HEK293 (cell line): Measurements from ENCODE around the gene CHCHD1.

ENCODE experiments used
- CTCF ChIA-PET: fragments of 350-600 bp; formaldehyde crosslinking; extraction: SDS; loops from one replicate; lab custom pipeline; 2021; ENCODE audit warnings: antibody characterized with exemption; lab: Yijun Ruan, JAX
- POLR2A ChIA-PET: fragments of 300-600 bp; formaldehyde crosslinking; extraction: SDS; loops from one replicate; lab custom pipeline; 2020; ENCODE audit warnings: antibody characterized with exemption, inconsistent platforms; lab: Yijun Ruan, JAX
- H3K27ac ChIP-seq: fragments of 200-500 bp; sonication (Bioruptor generic); 2 replicates; pipeline ENCODE4 v1.5.1; 2014; ENCODE audit warnings: low read depth, low read length, control low read depth, inconsistent platforms; ENCODE audit errors: extremely low read depth
- H3K36me3 ChIP-seq, 2 experiments: fragments of 200-500 bp in 1 of 2; sonication (Bioruptor generic) in 1 of 2; 1 replicate in 1 of 2; 2 replicates in 1 of 2; pipeline ENCODE4 v1.5.1; 2014 to 2017; ENCODE audit warnings: inconsistent platforms in 2 of 2, low read length in 2 of 2; ENCODE audit not compliant: control insufficient read depth in 2 of 2, insufficient read depth in 1 of 2
- H3K4me1 ChIP-seq: fragments of 200-500 bp; sonication (Bioruptor generic); 2 replicates; pipeline ENCODE4 v1.5.1; 2014; ENCODE audit warnings: mild to moderate bottlenecking, low read length, inconsistent platforms; ENCODE audit not compliant: control insufficient read depth, insufficient read depth
- H3K4me3 ChIP-seq: 2 replicates; pipeline ENCODE4 v1.5.1; 2011; ENCODE audit warnings: low read depth, mild to moderate bottlenecking, control low read depth, low read length, moderate library complexity
- H3K9me3 ChIP-seq: fragments of 200-500 bp; sonication (Bioruptor generic); 2 replicates; pipeline ENCODE4 v1.5.1; 2014; ENCODE audit warnings: low read depth, low read length, inconsistent platforms; ENCODE audit not compliant: control insufficient read depth, insufficient read depth
- EGR2 ChIP-seq: fragments of 450-650 bp; formaldehyde crosslinking; IDR thresholded peaks from 2 replicates; pipeline ENCODE4 v1.5.1; 2016; ENCODE audit warnings: low read depth, missing biosample characterization, missing genetic modification characterization
- GLI4 ChIP-seq: fragments of 450-650 bp; formaldehyde crosslinking; IDR thresholded peaks from 2 replicates; pipeline ENCODE4 v1.5.1; 2016; ENCODE audit warnings: missing biosample characterization, missing genetic modification characterization
- GLIS1 ChIP-seq: fragments of 450-650 bp; formaldehyde crosslinking; IDR thresholded peaks from 2 replicates; pipeline ENCODE4 v1.5.1; 2016; ENCODE audit warnings: missing biosample characterization, missing genetic modification characterization
- KLF9 ChIP-seq: fragments of 450-650 bp; formaldehyde crosslinking; IDR thresholded peaks from 2 replicates; pipeline ENCODE4 v1.5.1; 2016; ENCODE audit warnings: missing biosample characterization, missing genetic modification characterization, low read depth
- YY1 ChIP-seq: fragments of 450-650 bp; formaldehyde crosslinking; IDR thresholded peaks from 2 replicates; pipeline ENCODE4 v1.5.1; 2018; ENCODE audit warnings: missing biosample characterization, missing genetic modification characterization
- ZBTB17 ChIP-seq: fragments of 450-650 bp; formaldehyde crosslinking; IDR thresholded peaks from 2 replicates; pipeline ENCODE4 v1.5.1; 2016; ENCODE audit warnings: missing biosample characterization, missing genetic modification characterization
- ZFP3 ChIP-seq: fragments of 450-650 bp; formaldehyde crosslinking; IDR thresholded peaks from 2 replicates; pipeline ENCODE4 v1.5.1; 2016; ENCODE audit warnings: low read depth, missing biosample characterization, missing genetic modification characterization
- ZFP69B ChIP-seq: fragments of 450-650 bp; formaldehyde crosslinking; IDR thresholded peaks from 2 replicates; pipeline ENCODE4 v1.5.1; 2016; ENCODE audit warnings: missing biosample characterization, missing genetic modification characterization
- ZIC2 ChIP-seq: fragments of 450-650 bp; formaldehyde crosslinking; IDR thresholded peaks from 2 replicates; pipeline ENCODE4 v1.5.1; 2016; ENCODE audit warnings: missing biosample characterization, missing genetic modification characterization
- ZNF112 ChIP-seq: fragments of 450-650 bp; formaldehyde crosslinking; IDR thresholded peaks from 2 replicates; pipeline ENCODE4 v1.5.0; 2017; ENCODE audit warnings: missing biosample characterization, missing genetic modification characterization
- ZNF132 ChIP-seq: fragments of 450-650 bp; formaldehyde crosslinking; IDR thresholded peaks from 2 replicates; pipeline ENCODE4 v1.5.1; 2017; ENCODE audit warnings: missing biosample characterization, missing genetic modification characterization, borderline replicate concordance
- ZNF214 ChIP-seq: fragments of 450-650 bp; formaldehyde crosslinking; IDR thresholded peaks from 2 replicates; pipeline ENCODE4 v1.5.1; 2017; ENCODE audit warnings: missing biosample characterization, mild to moderate bottlenecking, missing genetic modification characterization, borderline replicate concordance
- ZNF24 ChIP-seq: fragments of 450-650 bp; formaldehyde crosslinking; IDR thresholded peaks from 2 replicates; pipeline ENCODE4 v1.5.1; 2016; ENCODE audit warnings: missing biosample characterization, missing genetic modification characterization
- ZNF391 ChIP-seq: fragments of 450-650 bp; formaldehyde crosslinking; IDR thresholded peaks from 2 replicates; pipeline ENCODE4 v1.5.1; 2016; ENCODE audit warnings: low read depth, missing biosample characterization, missing genetic modification characterization, borderline replicate concordance
- ZNF510 ChIP-seq: fragments of 450-650 bp; formaldehyde crosslinking; IDR thresholded peaks from 2 replicates; pipeline ENCODE4 v1.5.1; 2018; ENCODE audit warnings: mild to moderate bottlenecking, missing genetic modification characterization, missing biosample characterization; ENCODE audit not compliant: insufficient replicate concordance
- ZNF623 ChIP-seq: fragments of 450-650 bp; formaldehyde crosslinking; IDR thresholded peaks from 2 replicates; pipeline ENCODE4 v1.5.1; 2016; ENCODE audit warnings: missing biosample characterization, missing genetic modification characterization
- ZNF660 ChIP-seq: fragments of 450-650 bp; IDR thresholded peaks from 2 replicates; pipeline ENCODE4 v1.5.1; 2018; ENCODE audit warnings: missing biosample characterization, mild to moderate bottlenecking, missing genetic modification characterization
- ZSCAN30 ChIP-seq: fragments of 450-650 bp; IDR thresholded peaks from 2 replicates; pipeline ENCODE4 v1.5.1; 2018; ENCODE audit warnings: missing biosample characterization, mild to moderate bottlenecking, missing genetic modification characterization, moderate library complexity
- TF ChIP-seq, protein P1 (sequence below): fragments of 450-650 bp; formaldehyde crosslinking; IDR thresholded peaks from 2 replicates; pipeline ENCODE4 v1.5.1; 2016; ENCODE audit warnings: missing biosample characterization, missing genetic modification characterization
- TF ChIP-seq, protein P2 (sequence below): fragments of 450-650 bp; formaldehyde crosslinking; IDR thresholded peaks from 2 replicates; pipeline ENCODE4 v1.5.1; 2016; ENCODE audit warnings: missing biosample characterization, missing genetic modification characterization, low read depth
- TF ChIP-seq, protein P3 (sequence below): fragments of 450-650 bp; formaldehyde crosslinking; IDR thresholded peaks from 2 replicates; pipeline ENCODE4 v1.5.1; 2016; ENCODE audit warnings: missing biosample characterization, missing genetic modification characterization
- TF ChIP-seq, protein P4 (sequence below): fragments of 450-650 bp; formaldehyde crosslinking; IDR thresholded peaks from 2 replicates; pipeline ENCODE4 v1.5.1; 2016; ENCODE audit warnings: missing biosample characterization, missing genetic modification characterization, borderline replicate concordance
- TF ChIP-seq, protein P5 (sequence below): sonication (generic); formaldehyde crosslinking; IDR thresholded peaks from 2 replicates; pipeline ENCODE4 v1.8.1; 2022; ENCODE audit warnings: mild to moderate bottlenecking, moderate library complexity, missing genetic modification reagents
- TF ChIP-seq, protein P6 (sequence below): fragments of 450-650 bp; IDR thresholded peaks from 2 replicates; pipeline ENCODE4 v1.5.1; 2018; ENCODE audit warnings: missing biosample characterization, mild to moderate bottlenecking, missing genetic modification characterization

Gene CHCHD1

DNA sequence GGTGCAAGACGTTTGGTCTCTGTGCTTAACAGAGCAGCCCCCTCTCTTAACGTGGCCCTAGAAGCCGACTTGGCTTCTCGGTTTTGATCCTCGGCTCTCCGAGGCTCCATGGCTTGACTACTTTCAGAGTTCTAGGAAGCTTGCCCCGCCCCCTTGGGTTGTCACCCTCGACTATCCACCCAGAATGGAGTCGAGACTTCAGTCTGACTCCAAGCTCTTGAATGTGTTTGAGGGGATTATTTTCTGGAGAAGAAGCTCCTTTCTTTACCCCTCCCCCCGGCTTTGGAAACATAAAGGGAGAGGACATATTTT is 37.2 kb upstream of the CHCHD1 start:
- TF ChIP-seq, protein P1, sequence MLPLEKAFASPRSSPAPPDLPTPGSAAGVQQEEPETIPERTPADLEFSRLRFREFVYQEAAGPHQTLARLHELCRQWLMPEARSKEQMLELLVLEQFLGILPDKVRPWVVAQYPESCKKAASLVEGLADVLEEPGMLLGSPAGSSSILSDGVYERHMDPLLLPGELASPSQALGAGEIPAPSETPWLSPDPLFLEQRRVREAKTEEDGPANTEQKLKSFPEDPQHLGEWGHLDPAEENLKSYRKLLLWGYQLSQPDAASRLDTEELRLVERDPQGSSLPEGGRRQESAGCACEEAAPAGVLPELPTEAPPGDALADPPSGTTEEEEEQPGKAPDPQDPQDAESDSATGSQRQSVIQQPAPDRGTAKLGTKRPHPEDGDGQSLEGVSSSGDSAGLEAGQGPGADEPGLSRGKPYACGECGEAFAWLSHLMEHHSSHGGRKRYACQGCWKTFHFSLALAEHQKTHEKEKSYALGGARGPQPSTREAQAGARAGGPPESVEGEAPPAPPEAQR (tag by site-specific recombination): no peak
- TF ChIP-seq ZNF391 (tag by site-specific recombination) (no peak), ZFP69B (tag by site-specific recombination) (0 out of 2 replicates have a peak, but pooled peaks have one; percentile 4), GLIS1 (tag by site-specific recombination) (no peak), ZBTB17 (tag by site-specific recombination) (peak; percentile 23), KLF9 (tag by site-specific recombination) (peak; percentile 73)
- H3K36me3 ChIP-seq: peaks cover 21 to 36% of the 10 kb centered on the region in 2 experiments
- CTCF ChIA-PET: interaction anchor here (0.7 kb wide), 1 partner anchor 103 kb away, joined by 3 read pairs; no protein-coding TSS in a partner anchor
- peak overlapping the region; percentile 97 for H3K4me3 ChIP-seq
- peak overlapping the region; percentile 63; the same call in 1 of the 2 replicates for H3K27ac ChIP-seq
- no peaks in the 10 kb centered on the region for H3K4me1 ChIP-seq
- no peaks in the 10 kb centered on the region for H3K9me3 ChIP-seq
- POLR2A ChIA-PET: interaction anchor here (0.9 to 5.4 kb wide), 6 partner anchors 11 to 239 kb away, joined by 3 to 48 read pairs (median 10); partner anchors contain the start of gene CHCHD1

DNA sequence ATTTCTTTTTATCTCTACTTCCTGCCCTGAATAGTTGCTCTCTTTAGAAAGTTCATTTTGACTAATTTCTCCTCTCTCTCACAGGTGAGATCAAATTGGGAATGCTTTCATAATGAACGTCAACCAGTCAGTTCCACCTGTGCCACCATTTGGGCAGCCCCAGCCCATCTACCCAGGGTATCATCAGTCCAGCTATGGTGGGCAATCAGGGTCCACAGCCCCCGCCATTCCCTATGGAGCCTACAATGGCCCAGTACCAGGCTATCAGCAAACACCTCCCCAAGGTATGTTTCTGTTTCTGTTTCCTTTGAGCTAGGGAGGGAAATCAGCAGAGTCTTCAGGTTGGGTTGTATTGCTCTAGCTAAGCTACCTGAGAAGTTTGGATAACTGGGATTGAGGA is 35.1 kb upstream of the CHCHD1 start:
- ChIA-PET POLR2A (interaction anchor here (0.9 to 1.0 kb wide), 2 partner anchors 16 to 23 kb away, joined by 3 read pairs; no protein-coding TSS in a partner anchor), CTCF (no interaction called here)
- H3K4me3 ChIP-seq: no peak overlapping the region
- H3K4me1 ChIP-seq: no peaks in the 10 kb centered on the region
- no peaks in the 10 kb centered on the region for H3K9me3 ChIP-seq
- H3K36me3 ChIP-seq: peaks cover 33 to 55% of the 10 kb centered on the region in 2 experiments
- no peak overlapping the region for H3K27ac ChIP-seq
- TF ChIP-seq ZSCAN30 (tag by site-specific recombination) (no peak), YY1 (no peak), GLI4 (tag by site-specific recombination) (no peak), ZNF214 (tag by site-specific recombination) (no peak), ZNF623 (no peak), ZNF24 (tag by site-specific recombination) (no peak), ZIC2 (tag by site-specific recombination) (no peak), ZFP3 (tag by site-specific recombination) (no peak), ZNF132 (tag by site-specific recombination) (no peak), ZNF510 (tag by site-specific recombination) (no peak), ZNF112 (tag by site-specific recombination) (no peak), ZNF660 (no peak), EGR2 (tag by site-specific recombination) (no peak)
- TF ChIP-seq, protein P2, sequence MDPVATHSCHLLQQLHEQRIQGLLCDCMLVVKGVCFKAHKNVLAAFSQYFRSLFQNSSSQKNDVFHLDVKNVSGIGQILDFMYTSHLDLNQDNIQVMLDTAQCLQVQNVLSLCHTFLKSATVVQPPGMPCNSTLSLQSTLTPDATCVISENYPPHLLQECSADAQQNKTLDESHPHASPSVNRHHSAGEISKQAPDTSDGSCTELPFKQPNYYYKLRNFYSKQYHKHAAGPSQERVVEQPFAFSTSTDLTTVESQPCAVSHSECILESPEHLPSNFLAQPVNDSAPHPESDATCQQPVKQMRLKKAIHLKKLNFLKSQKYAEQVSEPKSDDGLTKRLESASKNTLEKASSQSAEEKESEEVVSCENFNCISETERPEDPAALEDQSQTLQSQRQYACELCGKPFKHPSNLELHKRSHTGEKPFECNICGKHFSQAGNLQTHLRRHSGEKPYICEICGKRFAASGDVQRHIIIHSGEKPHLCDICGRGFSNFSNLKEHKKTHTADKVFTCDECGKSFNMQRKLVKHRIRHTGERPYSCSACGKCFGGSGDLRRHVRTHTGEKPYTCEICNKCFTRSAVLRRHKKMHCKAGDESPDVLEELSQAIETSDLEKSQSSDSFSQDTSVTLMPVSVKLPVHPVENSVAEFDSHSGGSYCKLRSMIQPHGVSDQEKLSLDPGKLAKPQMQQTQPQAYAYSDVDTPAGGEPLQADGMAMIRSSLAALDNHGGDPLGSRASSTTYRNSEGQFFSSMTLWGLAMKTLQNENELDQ (tag by site-specific recombination): no peak
- TF ChIP-seq, protein P3, sequence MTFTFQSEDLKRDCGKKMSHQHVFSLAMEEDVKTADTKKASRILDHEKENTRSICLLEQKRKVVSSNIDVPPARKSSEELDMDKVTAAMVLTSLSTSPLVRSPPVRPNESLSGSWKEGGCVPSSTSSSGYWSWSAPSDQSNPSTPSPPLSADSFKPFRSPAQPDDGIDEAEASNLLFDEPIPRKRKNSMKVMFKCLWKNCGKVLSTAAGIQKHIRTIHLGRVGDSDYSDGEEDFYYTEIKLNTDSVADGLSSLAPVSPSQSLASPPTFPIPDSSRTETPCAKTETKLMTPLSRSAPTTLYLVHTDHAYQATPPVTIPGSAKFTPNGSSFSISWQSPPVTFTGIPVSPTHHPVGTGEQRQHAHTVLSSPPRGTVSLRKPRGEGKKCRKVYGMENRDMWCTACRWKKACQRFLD: no peak
- TF ChIP-seq, protein P4, sequence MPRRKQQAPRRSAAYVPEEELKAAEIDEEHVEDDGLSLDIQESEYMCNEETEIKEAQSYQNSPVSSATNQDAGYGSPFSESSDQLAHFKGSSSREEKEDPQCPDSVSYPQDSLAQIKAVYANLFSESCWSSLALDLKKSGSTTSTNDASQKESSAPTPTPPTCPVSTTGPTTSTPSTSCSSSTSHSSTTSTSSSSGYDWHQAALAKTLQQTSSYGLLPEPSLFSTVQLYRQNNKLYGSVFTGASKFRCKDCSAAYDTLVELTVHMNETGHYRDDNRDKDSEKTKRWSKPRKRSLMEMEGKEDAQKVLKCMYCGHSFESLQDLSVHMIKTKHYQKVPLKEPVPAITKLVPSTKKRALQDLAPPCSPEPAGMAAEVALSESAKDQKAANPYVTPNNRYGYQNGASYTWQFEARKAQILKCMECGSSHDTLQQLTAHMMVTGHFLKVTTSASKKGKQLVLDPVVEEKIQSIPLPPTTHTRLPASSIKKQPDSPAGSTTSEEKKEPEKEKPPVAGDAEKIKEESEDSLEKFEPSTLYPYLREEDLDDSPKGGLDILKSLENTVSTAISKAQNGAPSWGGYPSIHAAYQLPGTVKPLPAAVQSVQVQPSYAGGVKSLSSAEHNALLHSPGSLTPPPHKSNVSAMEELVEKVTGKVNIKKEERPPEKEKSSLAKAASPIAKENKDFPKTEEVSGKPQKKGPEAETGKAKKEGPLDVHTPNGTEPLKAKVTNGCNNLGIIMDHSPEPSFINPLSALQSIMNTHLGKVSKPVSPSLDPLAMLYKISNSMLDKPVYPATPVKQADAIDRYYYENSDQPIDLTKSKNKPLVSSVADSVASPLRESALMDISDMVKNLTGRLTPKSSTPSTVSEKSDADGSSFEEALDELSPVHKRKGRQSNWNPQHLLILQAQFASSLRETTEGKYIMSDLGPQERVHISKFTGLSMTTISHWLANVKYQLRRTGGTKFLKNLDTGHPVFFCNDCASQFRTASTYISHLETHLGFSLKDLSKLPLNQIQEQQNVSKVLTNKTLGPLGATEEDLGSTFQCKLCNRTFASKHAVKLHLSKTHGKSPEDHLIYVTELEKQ (tag by site-specific recombination): no peak
- TF ChIP-seq, protein P5, sequence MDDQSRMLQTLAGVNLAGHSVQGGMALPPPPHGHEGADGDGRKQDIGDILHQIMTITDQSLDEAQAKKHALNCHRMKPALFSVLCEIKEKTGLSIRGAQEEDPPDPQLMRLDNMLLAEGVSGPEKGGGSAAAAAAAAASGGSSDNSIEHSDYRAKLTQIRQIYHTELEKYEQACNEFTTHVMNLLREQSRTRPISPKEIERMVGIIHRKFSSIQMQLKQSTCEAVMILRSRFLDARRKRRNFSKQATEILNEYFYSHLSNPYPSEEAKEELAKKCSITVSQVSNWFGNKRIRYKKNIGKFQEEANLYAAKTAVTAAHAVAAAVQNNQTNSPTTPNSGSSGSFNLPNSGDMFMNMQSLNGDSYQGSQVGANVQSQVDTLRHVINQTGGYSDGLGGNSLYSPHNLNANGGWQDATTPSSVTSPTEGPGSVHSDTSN (CRISPR knock-in tag): no peak
- TF ChIP-seq, protein P6, sequence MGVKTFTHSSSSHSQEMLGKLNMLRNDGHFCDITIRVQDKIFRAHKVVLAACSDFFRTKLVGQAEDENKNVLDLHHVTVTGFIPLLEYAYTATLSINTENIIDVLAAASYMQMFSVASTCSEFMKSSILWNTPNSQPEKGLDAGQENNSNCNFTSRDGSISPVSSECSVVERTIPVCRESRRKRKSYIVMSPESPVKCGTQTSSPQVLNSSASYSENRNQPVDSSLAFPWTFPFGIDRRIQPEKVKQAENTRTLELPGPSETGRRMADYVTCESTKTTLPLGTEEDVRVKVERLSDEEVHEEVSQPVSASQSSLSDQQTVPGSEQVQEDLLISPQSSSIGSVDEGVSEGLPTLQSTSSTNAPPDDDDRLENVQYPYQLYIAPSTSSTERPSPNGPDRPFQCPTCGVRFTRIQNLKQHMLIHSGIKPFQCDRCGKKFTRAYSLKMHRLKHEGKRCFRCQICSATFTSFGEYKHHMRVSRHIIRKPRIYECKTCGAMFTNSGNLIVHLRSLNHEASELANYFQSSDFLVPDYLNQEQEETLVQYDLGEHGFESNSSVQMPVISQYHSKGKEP (tag by site-specific recombination): no peak
